PC-9 (cell line): ENCODE results near the gene MAP2K5.

Experiments
- CTCF ChIP-seq: fragments of 200-600 bp; sonication (generic); conservative IDR thresholded peaks from 2 replicates; pipeline ENCODE4 v1.6.1; 2017; ENCODE audit warnings: mixed run types, antibody characterized with exemption, mild to moderate bottlenecking, moderate library complexity
- EZH2 ChIP-seq: fragments of 200-600 bp; sonication (generic); IDR thresholded peaks from 2 replicates; pipeline ENCODE4 v1.8.0; 2017; ENCODE audit warnings: antibody characterized with exemption, low read depth

- TF ChIP-seq CTCF, result no peak
- no peak for TF ChIP-seq EZH2
Measured at GRCh38 chr15:67613211-67613610, 70.7 kb downstream of the MAP2K5 start.
